ELF-1 (cell line): Measurements from ENCODE around the gene ACACA.
"Not testable (repeated sequence)": the region's sequence is repeated elsewhere in the genome, so short reads cannot be mapped to it uniquely, and the experiment has no call there.

Source experiments
- DNase-seq: peaks from one replicate; pipeline ENCODE4 v3.0.0-alpha.2; 2016; ENCODE audit warnings: low read depth, low spot score

Gene ACACA

GRCh38 chr17:37100231-37100630 is 306.4 kb downstream of the ACACA start:
- DNase-seq: no peak

DNA sequence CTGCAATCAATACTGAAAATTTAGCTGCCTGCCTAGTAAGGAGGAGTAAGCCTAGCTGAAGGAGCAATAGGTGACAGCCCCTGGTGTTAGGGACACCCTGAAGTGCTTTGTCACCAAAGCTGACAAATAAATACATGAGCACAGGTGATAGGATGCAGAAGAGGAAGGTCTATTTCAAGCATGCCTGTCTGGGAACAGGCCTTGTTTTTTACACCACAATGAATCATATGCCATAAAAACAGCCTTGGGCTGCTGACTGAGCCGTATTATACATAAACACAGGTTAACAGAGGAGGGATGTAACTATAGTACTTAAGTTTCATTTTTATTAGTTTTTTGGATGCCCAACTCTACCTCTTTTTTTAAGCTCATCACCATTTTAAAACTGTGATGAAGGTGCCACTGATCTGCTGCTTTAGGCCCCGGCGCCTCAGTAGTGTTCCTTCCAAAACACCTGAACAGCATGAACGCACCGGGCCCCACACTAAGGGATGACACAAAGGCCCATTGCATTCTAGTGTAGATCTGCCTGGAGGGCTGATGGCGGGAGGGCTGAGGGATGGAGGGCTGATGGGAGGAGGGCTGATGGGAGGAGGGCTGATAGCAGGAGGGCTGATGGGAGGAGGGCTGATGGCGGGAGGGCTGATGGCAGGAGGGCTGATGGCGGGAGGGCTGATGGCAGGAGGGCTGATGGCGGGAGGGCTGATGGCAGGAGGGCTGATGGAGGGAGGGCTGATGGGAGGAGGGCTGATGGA is 307.5 kb downstream of the ACACA start:
- no peak for DNase-seq

DNA sequence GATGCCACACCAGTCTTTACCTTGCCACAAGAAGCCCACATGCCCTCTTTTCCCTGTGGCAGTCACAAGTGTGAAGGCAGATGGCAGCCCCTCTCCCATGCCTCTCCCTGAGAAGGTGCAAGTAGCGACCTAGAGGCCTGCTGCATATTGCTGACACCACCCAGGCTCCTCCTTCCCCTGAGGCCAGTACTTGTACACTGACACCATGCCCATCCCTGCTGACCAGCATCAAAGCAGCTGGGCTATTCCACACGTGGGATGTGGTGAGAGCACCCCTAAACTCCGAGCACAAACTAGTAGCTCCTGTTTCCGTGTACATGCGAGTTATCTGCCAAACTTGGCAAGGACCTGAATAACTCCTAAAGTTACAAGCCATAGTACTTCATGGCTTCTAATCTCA is 308.5 kb downstream of the ACACA start:
- no peak for DNase-seq

DNA sequence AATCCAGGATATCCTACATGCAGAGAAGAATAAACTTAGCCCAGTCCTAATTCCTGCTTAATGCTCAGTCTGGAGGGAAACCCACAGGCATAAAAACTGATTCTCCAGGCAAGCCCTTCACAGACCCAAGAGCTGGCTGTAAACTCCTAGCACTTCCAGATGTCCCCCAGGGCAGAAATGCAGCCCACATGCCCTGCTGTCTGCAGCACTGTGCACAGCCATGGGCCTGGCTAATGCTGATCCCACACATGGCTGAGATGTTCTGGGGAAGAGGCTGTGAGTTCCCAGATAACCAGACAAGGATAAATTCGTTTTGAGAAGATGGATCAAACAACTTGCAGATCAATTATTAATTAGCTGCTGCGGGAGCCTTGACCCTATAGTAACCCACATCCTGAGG is 309.5 kb downstream of the ACACA start:
- DNase-seq: no peak

- DNase-seq: no peak
These were observed 310.6 kb downstream of the ACACA start for GRCh38 chr17:37096071-37096470.

DNA sequence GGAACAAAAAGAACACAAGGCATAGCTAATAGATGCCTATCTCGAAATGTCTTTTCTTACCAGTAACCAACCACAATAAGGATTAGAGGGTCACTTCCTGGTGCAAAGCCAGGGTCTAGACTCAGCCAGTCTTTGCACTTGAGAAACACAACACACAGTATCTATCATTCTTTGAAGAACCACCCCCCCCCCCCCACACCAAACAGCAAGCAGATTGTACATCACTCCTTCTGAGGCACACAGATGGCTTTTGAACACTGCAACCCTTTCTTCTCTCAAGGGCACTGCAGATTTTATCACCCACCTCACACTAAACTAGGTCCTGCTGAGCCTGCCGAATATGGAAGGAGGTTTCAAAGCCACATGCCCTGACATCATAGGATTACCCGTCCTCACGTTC is 312.2 kb downstream of the ACACA start:
- no peak for DNase-seq

GRCh38 chr17:37092701-37093100 is 313.9 kb downstream of the ACACA start:
- no peak for DNase-seq

GRCh38 chr17:37092071-37092470 is 314.6 kb downstream of the ACACA start:
- DNase-seq: no peak

DNA sequence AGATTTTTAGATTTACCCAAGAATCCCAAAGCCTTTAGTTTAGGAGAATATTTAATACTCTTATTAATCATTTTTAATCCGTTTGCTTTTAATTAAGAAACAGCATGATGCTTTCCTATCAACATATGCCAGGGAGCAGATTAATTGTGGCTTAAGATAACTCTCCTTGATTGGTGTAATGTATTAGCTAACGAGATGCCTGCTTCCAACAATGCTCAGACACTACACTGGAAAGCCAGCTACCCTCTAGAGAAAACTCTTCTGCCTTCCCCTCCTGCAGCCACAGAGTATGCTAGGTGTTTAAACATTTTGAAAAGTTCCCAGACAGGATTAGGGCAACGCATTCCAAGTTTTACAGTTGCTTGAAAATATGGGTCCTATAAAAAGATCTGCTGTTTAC is 315.7 kb downstream of the ACACA start:
- DNase-seq: no peak

GRCh38 chr17:37089956-37090355 is 316.7 kb downstream of the ACACA start:
- no peak for DNase-seq

DNA sequence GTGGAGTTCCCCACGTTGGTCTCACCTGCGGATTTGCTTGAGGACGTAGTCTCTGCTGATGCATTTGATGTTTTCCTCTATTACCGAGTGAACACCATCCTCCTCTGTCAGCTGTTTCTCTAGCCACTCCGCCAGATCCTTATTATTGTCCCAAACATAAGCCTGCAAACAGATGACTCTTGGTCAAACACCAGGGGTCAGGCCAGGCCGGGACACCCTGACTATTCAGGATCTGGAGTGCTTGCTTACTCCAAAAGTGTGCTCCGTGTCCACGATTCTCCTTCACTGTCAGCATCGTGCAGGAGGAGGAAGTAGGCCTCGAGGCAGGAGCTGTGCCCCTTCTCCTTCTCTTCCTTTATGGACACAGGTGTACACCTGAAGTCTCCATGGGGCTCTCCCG is 317.7 kb downstream of the ACACA start:
- DNase-seq: no peak

- DNase-seq: peak; percentile 58
These were observed 318.2 kb downstream of the ACACA start for GRCh38 chr17:37088459-37088858.

DNA sequence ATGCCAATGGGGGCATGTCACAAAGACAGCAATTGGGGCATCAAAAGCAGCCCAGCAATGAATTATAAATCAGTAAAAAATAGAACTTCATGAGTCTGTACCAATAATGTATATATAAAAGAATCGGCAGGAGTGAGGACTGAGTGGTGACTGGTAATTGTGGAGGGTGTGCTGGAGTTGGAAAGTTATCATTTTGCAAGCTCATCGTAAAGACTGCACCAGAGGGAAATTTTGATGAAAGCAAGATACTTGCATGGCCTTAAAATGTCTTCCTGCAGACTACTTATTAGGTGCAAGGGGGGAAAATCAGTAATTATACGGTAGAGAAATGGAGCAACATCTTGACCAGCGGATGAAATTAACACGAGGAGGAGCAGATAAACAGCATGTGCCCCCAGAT is 319.0 kb downstream of the ACACA start:
- no peak for DNase-seq

GRCh38 chr17:37086948-37087347 is 319.7 kb downstream of the ACACA start:
- DNase-seq: no peak

DNA sequence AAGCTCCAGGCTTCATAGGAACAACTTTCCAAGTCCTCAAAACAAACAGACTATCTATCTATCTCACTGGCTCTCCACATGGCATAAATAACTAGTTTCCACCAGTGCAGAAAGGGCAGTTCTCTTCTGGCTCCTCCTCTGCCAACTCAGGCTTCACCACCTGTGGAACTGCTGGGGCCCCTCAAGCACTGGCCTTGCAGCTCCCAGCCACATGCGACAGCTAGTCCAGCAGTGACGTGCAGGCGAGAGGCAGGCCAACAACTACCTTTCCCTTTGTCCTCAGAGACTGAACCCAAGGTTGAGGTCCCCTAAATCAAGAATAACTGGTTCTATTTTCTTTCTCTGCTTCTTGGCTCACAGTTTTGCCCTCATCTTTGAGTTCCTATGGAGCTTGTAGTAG is 320.3 kb downstream of the ACACA start:
- DNase-seq: no peak

- DNase-seq: no peak
These were observed 322.3 kb downstream of the ACACA start for GRCh38 chr17:37084372-37084771.

DNA sequence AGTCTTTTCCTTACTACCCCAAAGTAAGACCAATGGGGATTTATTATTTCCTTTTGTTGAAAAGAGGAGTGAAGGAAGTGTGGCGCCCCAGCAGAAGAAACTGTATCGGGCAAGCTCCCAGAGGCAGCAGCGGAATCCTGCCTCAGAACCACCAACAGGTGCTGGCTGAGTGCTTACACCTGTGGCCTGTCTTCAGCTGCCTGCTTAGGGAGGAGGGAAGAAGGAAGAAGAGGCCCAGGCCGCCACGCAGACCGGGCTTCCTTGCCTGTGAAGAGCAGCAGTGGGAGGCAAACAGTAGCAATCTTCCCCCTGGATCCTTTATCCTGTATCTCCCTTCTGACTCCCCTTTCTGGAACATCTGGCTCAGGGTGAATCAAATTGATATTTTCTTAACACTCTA is 323.2 kb downstream of the ACACA start:
- no peak for DNase-seq

DNA sequence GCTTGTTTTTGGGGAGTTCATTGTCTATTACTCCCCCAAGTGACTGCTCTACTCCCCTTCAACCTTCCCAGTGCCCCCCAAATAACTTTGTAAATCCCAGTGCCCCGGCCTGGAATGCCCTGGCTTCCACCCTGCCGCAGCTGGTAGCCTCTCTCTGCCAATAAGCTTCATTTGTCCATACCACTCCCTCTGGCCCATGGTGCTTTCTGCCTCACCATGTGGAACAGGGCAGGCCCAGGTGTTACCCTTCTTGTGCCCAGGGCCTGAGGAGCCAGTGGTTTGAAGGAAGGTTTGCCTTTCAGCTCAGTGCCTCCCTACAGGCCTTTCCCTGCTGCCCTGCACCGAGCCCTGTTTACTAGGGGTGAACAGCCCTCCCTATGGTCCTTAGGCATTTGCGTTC is 323.7 kb downstream of the ACACA start:
- DNase-seq: no peak

- peak; percentile 34 for DNase-seq
These were observed 324.2 kb downstream of the ACACA start for GRCh38 chr17:37082311-37082860.

GRCh38 chr17:37081287-37081686 is 325.3 kb downstream of the ACACA start:
- DNase-seq: no peak

DNA sequence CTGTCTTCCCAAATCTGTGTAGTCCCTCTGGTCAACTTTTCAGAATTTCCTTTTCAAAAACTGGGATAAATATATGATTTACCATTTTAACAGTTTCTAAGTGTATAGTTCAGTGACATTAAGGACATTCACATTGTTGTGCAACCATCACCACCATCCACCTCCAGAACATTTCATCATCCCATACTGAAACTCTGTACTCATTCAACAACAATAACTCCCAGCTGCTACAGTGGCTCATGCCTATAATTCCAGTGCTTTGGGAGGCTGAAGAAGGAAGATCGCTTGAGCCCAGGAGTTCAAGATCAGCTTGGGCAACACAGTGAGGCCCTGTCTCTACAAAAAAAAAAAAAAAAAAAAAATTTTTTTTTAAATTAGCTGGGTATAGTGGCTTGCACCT is 326.9 kb downstream of the ACACA start:
- no peak for DNase-seq

DNA sequence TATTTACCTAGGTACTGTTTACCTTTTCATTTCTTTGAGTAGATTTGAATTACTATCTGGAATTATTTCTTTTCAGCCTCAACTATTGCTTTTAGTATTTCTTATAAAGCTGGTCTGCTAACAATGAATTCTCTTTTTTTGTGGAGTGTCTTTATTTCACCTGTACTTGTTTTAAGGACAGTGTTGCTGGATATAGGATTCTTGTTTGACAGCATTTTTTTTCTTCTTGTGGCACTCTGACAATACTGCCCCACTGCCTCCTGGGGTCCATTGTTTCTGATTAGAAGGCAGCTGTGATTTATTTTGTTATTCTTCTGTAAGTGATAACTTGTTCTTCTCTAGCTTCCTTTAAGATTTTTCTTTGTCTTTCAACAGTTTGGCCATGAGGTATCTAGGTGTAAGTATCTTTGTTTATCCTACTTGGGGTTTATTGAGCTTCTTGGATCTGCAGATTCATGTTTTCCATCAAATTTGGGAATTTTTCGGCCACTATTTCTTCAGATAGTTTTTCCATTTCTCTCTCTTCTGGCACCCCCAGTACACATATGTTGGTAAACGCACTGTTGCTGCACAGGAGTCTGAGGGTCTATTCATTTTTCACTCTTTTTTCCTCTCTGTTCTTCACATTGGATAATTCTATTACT is 327.4 kb downstream of the ACACA start:
- DNase-seq: no peak

DNA sequence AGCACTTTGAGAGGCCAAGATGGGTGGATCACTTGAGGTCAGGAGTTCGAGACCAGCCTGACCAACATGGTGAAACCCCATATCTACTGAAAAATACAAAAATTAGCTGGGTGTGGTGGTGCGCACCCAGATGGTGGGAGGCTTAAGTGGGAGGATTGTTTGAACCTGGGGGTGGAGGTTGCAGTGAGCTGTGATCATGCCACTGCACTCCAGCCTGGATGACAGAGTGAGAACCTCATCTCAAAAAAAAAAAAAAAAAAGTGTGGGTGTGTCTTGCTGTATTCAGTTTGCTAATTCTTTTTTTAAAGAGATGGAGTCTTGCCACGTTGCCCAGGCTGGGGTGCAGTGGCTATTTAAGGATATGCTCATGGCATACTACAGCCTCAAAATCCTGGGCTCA is 333.2 kb downstream of the ACACA start:
- not testable (repeated sequence) for DNase-seq
